NB4 (cell line): ENCODE measurements around the gene MESD.

ENCODE experiments used
- MYC ChIP-seq: IDR thresholded peaks from 2 replicates; pipeline ENCODE4 v1.6.1; 2011; ENCODE audit warnings: low read depth, low read length
- POLR2A ChIP-seq: IDR thresholded peaks from 2 replicates; pipeline ENCODE4 v1.6.1; 2011; ENCODE audit warnings: mild to moderate bottlenecking; ENCODE audit not compliant: insufficient read length; ENCODE audit errors: extremely low read depth
- TF ChIP-seq, protein P1 (sequence below): IDR thresholded peaks from one replicate; pipeline ENCODE4 v1.5.1; 2012; ENCODE audit warnings: low read depth, low read length
- TF ChIP-seq, protein P2 (sequence below): IDR thresholded peaks from 2 replicates; pipeline ENCODE4 v1.6.1; 2011; ENCODE audit warnings: low read depth, low read length

DNA sequence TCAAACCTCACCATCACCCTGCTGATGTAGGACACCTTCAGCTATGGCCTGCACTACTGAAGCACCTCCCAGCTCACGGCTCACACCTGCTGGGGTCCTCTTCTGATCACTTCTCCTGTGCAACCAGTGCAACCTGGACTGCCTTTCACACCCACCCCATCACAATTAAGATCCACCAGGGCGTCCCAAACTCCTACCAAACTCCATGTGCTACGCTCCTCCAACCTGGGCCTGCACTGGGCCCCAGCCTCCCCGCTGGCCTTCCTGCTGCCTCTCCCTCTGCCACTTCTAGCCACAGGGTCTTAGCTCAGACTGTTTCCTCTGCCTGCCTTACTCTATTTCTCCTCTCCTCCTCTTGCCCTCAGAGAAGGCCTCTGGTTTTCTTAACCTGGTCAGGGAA lies 12.8 kb downstream of the MESD start:
- TF ChIP-seq, protein P1, sequence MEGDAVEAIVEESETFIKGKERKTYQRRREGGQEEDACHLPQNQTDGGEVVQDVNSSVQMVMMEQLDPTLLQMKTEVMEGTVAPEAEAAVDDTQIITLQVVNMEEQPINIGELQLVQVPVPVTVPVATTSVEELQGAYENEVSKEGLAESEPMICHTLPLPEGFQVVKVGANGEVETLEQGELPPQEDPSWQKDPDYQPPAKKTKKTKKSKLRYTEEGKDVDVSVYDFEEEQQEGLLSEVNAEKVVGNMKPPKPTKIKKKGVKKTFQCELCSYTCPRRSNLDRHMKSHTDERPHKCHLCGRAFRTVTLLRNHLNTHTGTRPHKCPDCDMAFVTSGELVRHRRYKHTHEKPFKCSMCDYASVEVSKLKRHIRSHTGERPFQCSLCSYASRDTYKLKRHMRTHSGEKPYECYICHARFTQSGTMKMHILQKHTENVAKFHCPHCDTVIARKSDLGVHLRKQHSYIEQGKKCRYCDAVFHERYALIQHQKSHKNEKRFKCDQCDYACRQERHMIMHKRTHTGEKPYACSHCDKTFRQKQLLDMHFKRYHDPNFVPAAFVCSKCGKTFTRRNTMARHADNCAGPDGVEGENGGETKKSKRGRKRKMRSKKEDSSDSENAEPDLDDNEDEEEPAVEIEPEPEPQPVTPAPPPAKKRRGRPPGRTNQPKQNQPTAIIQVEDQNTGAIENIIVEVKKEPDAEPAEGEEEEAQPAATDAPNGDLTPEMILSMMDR, result no peak
- TF ChIP-seq, protein P2, sequence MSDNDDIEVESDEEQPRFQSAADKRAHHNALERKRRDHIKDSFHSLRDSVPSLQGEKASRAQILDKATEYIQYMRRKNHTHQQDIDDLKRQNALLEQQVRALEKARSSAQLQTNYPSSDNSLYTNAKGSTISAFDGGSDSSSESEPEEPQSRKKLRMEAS, result no peak
- TF ChIP-seq POLR2A, result no peak
- TF ChIP-seq MYC, result no peak
